AG04449 (cell line): ENCODE measurements around the gene ADTRP.

ENCODE experiments used
- CTCF ChIA-PET: fragments of 350-600 bp; formaldehyde crosslinking; extraction: SDS; loops from one replicate; lab custom pipeline; 2021; ENCODE audit warnings: antibody characterized with exemption; lab: Yijun Ruan, JAX
- POLR2A ChIA-PET: fragments of 400-600, 350-600 bp; formaldehyde crosslinking; extraction: SDS; loops from one replicate; lab custom pipeline; 2020; ENCODE audit warnings: antibody characterized with exemption, inconsistent platforms; lab: Yijun Ruan, JAX
- DNase-seq: peaks from one replicate; pipeline ENCODE4 v3.0.0-alpha.2; 2010; ENCODE audit warnings: low read depth, low spot score
- H3K4me3 ChIP-seq: 2 replicates; pipeline ENCODE4 v1.5.1; 2011; ENCODE audit warnings: low read depth, mild to moderate bottlenecking, control low read depth, low read length
- CTCF ChIP-seq: IDR thresholded peaks from one replicate; pipeline ENCODE4 v1.5.1; 2011; ENCODE audit warnings: mild to moderate bottlenecking, moderate library complexity, low read length, control low read depth, inconsistent platforms; ENCODE audit not compliant: insufficient read depth; ENCODE audit errors: missing control alignments

Gene ADTRP

GRCh38 chr6:11744101-11744500 is 34.5 kb downstream of the ADTRP start:
- DNase-seq = no peak
- ChIA-PET POLR2A (no interaction called here), CTCF (no interaction called here)
- TF ChIP-seq CTCF = no peak
- H3K4me3 ChIP-seq = no peak overlapping the region

GRCh38 chr6:11740875-11741274 is 37.7 kb downstream of the ADTRP start:
- no peak overlapping the region for H3K4me3 ChIP-seq
- no peak for DNase-seq
- ChIA-PET CTCF (no interaction called here), POLR2A (no interaction called here)
- TF ChIP-seq CTCF = no peak

GRCh38 chr6:11738661-11739375 is 39.8 kb downstream of the ADTRP start:
- ChIA-PET POLR2A (no interaction called here), CTCF (no interaction called here)
- no peak for DNase-seq

GRCh38 chr6:11738234-11738633 is 40.4 kb downstream of the ADTRP start:
- no peak for DNase-seq
- no peak for TF ChIP-seq CTCF
- no peak overlapping the region for H3K4me3 ChIP-seq
- ChIA-PET POLR2A (no interaction called here), CTCF (interaction anchor here (1.3 kb wide), 1 partner anchor 38 kb away, joined by 3 read pairs; no protein-coding TSS in a partner anchor)

More at GRCh38 chr6:11738661-11739375, 39.8 kb downstream of the ADTRP start:
- no peak overlapping the region for H3K4me3 ChIP-seq
- no peak for TF ChIP-seq CTCF

- ChIA-PET POLR2A (no interaction called here), CTCF (no interaction called here)
- TF ChIP-seq CTCF = no peak
- DNase-seq = no peak
- H3K4me3 ChIP-seq = no peak overlapping the region
These were observed 42.0 kb downstream of the ADTRP start for GRCh38 chr6:11736601-11737000.

GRCh38 chr6:11734861-11735613 is 43.6 kb downstream of the ADTRP start:
- DNase-seq = no peak
- H3K4me3 ChIP-seq = no peak overlapping the region
- no peak for TF ChIP-seq CTCF
- ChIA-PET POLR2A (no interaction called here), CTCF (no interaction called here)
